ENCODE measurements around the gene PRKG1. TPM values are rescaled to one million over a fixed set of nuclear protein-coding genes. Genes with fewer than 3 reads are reported as not detected.

The PRKG1 gene
- total and polyA plus RNA-seq, 4 donors = 0.46 to 5.1 (median 1.5) TPM

GRCh38 chr10:51617576-51618235, 543.4 kb downstream of the PRKG1 start (continued):
- TF ChIP-seq REST (IDR thresholded peaks at IDR 0.05) (no peak), HNF4A (conservative IDR thresholded peaks at IDR 0.05) (no peak)

DNA sequence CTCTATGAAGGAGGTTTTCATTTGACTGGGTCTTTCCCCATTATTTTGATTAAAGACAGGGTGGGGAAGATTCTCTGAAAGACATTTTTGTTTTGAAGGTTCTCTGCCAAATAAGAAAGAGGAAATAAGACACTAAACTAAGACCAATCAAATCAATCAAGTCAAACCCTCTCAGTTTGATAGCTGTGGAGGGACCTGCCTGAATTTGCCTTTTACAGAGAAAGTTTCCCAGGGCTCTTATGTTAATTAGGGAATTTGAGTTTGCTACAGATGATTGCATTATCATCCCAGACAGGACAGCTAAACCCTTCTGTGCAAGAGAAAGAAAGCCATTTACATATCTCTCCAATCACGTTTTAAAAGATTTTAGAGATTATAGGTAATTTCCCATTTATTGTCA, 545.1 kb downstream of the PRKG1 start:
- 31% methylated on average over 1 of the region's 1 CpG for WGBS
- TF ChIP-seq HNF4A (conservative IDR thresholded peaks at IDR 0.05) = no peak
- TF ChIP-seq SP1 (IDR thresholded peaks at IDR 0.05) = no peak
- no peak for TF ChIP-seq RAD21 (IDR thresholded peaks at IDR 0.05)
- no peak for TF ChIP-seq RXRA (IDR thresholded peaks at IDR 0.05)
- TF ChIP-seq NR2F2 (IDR thresholded peaks at IDR 0.05) = no peak
- no peak for TF ChIP-seq TAF1 (conservative IDR thresholded peaks at IDR 0.05)
- no peak for TF ChIP-seq HNF4G (IDR thresholded peaks at IDR 0.05)
- TF ChIP-seq FOXA2 (IDR thresholded peaks at IDR 0.05) = no peak
- TF ChIP-seq REST (IDR thresholded peaks at IDR 0.05) = no peak
- TF ChIP-seq, protein P1, sequence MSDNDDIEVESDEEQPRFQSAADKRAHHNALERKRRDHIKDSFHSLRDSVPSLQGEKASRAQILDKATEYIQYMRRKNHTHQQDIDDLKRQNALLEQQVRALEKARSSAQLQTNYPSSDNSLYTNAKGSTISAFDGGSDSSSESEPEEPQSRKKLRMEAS (IDR thresholded peaks at IDR 0.05) = no peak
- TF ChIP-seq, protein P2, sequence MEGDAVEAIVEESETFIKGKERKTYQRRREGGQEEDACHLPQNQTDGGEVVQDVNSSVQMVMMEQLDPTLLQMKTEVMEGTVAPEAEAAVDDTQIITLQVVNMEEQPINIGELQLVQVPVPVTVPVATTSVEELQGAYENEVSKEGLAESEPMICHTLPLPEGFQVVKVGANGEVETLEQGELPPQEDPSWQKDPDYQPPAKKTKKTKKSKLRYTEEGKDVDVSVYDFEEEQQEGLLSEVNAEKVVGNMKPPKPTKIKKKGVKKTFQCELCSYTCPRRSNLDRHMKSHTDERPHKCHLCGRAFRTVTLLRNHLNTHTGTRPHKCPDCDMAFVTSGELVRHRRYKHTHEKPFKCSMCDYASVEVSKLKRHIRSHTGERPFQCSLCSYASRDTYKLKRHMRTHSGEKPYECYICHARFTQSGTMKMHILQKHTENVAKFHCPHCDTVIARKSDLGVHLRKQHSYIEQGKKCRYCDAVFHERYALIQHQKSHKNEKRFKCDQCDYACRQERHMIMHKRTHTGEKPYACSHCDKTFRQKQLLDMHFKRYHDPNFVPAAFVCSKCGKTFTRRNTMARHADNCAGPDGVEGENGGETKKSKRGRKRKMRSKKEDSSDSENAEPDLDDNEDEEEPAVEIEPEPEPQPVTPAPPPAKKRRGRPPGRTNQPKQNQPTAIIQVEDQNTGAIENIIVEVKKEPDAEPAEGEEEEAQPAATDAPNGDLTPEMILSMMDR (IDR thresholded peaks at IDR 0.05; ENCODE audit: low read depth, low read length, missing input control) = no peak
- no peak for TF ChIP-seq FOXA1 (IDR thresholded peaks at IDR 0.05)
- no peak for TF ChIP-seq YY1 (IDR thresholded peaks at IDR 0.05)
- TF ChIP-seq, protein P3, sequence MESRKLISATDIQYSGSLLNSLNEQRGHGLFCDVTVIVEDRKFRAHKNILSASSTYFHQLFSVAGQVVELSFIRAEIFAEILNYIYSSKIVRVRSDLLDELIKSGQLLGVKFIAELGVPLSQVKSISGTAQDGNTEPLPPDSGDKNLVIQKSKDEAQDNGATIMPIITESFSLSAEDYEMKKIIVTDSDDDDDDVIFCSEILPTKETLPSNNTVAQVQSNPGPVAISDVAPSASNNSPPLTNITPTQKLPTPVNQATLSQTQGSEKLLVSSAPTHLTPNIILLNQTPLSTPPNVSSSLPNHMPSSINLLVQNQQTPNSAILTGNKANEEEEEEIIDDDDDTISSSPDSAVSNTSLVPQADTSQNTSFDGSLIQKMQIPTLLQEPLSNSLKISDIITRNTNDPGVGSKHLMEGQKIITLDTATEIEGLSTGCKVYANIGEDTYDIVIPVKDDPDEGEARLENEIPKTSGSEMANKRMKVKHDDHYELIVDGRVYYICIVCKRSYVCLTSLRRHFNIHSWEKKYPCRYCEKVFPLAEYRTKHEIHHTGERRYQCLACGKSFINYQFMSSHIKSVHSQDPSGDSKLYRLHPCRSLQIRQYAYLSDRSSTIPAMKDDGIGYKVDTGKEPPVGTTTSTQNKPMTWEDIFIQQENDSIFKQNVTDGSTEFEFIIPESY (IDR thresholded peaks at IDR 0.05) = no peak
- no peak for TF ChIP-seq EGR1 (IDR thresholded peaks at IDR 0.05; ENCODE audit: low read depth in 2 of 2)
- TF ChIP-seq ATF3 (IDR thresholded peaks at IDR 0.05) = no peak
- no peak for TF ChIP-seq GABPA (IDR thresholded peaks at IDR 0.05 in 1 of 2, conservative IDR thresholded peaks at IDR 0.05 in 1 of 2)
- no peak for TF ChIP-seq JUND (IDR thresholded peaks at IDR 0.05)
- H3K4me3 ChIP-seq (ENCODE audit: low read depth in 1 of 3, low read length in 3 of 3) = no peak overlapping the region
- no peak for DNase-seq (ENCODE audit: low spot score)
- no peak overlapping the region for H3K9ac ChIP-seq (ENCODE audit: low read depth in 1 of 2, low read length in 2 of 2)
- H3K27me3 ChIP-seq (ENCODE audit: control insufficient read depth in 4 of 4, insufficient read depth in 4 of 4, low read length in 3 of 4) = no peaks in the 10 kb centered on the region
- H3K9me3 ChIP-seq (ENCODE audit: control insufficient read depth in 4 of 4, low read length in 3 of 4) = no peaks in the 10 kb centered on the region
- H3K4me1 ChIP-seq (ENCODE audit: control insufficient read depth in 4 of 4, insufficient read depth in 4 of 4, low read length in 3 of 4) = no peaks in the 10 kb centered on the region
- H3K27ac ChIP-seq (ENCODE audit: low read depth in 1 of 2, low read length in 2 of 2) = no peak overlapping the region
- H3K36me3 ChIP-seq (ENCODE audit: control insufficient read depth in 4 of 4, insufficient read depth in 3 of 4, low read depth in 1 of 4, low read length in 3 of 4) = no peaks in the 10 kb centered on the region
